Measurements from ENCODE around the gene ITIH5. TPM values are rescaled to one million over a fixed set of nuclear protein-coding genes. Genes with fewer than 3 reads are reported as not detected.

The ITIH5 gene
- total and polyA plus RNA-seq, 9 donors: 4.8 to 32.2 (median 15.1) TPM

- Histone ChIP-seq H3K9me3 (no peaks in the 10 kb centered on the region), H3K4me3 (no peak overlapping the region), H3K36me3 (no peaks in the 10 kb centered on the region), H3K27ac (no peak overlapping the region), H3K4me1 (ENCODE audit: insufficient read depth) (no peaks in the 10 kb centered on the region), H3K27me3 (no peaks in the 10 kb centered on the region)
- intact Hi-C loops (cut with DNase I): no loop called here
- DNase-seq: no peak
- TF ChIP-seq CTCF (IDR thresholded peaks at IDR 0.05) (no peak), POLR2A (IDR thresholded peaks at IDR 0.05) (no peak), EP300 (IDR thresholded peaks at IDR 0.05) (no peak)
- 67 to 92% (median 86%) methylated on average over 1 of the region's 1 CpG for WGBS, 3 donors
Measured at GRCh38 chr10:7550013-7550412, 116.8 kb downstream of the ITIH5 start.

- 60 to 88% (median 84%) methylated on average over 6 of the region's 6 CpGs for WGBS, 3 donors
Measured at GRCh38 chr10:7547829-7548228, 118.9 kb downstream of the ITIH5 start.

GRCh38 chr10:7547206-7547605 lies 119.6 kb downstream of the ITIH5 start:
- Histone ChIP-seq H3K4me3 (no peak overlapping the region), H3K4me1 (ENCODE audit: insufficient read depth) (peaks cover 8% of the 10 kb centered on the region), H3K27ac (no peak overlapping the region), H3K27me3 (no peaks in the 10 kb centered on the region), H3K9me3 (no peaks in the 10 kb centered on the region), H3K36me3 (no peaks in the 10 kb centered on the region)
- no peak for DNase-seq
- 92 to 94% (median 94%) methylated on average over 7 of the region's 7 CpGs for WGBS, 3 donors
- no peak for TF ChIP-seq CTCF (IDR thresholded peaks at IDR 0.05)
- no peak for TF ChIP-seq EP300 (IDR thresholded peaks at IDR 0.05)
- TF ChIP-seq POLR2A (IDR thresholded peaks at IDR 0.05): no peak
- intact Hi-C loops (cut with DNase I): no loop called here

More at GRCh38 chr10:7547829-7548228, 118.9 kb downstream of the ITIH5 start:
- DNase-seq: no peak
- Histone ChIP-seq H3K4me3 (no peak overlapping the region), H3K4me1 (ENCODE audit: insufficient read depth) (peaks cover 8% of the 10 kb centered on the region), H3K27ac (no peak overlapping the region), H3K9me3 (no peaks in the 10 kb centered on the region), H3K36me3 (no peaks in the 10 kb centered on the region), H3K27me3 (no peaks in the 10 kb centered on the region)
- intact Hi-C loops (cut with DNase I): no loop called here
- TF ChIP-seq CTCF (IDR thresholded peaks at IDR 0.05): no peak

- 86 to 91% (median 87%) methylated on average over 10 of the region's 10 CpGs for WGBS, 3 donors
- Histone ChIP-seq H3K27me3 (no peaks in the 10 kb centered on the region), H3K4me1 (ENCODE audit: insufficient read depth) (peaks cover 11% of the 10 kb centered on the region), H3K9me3 (no peaks in the 10 kb centered on the region), H3K4me3 (no peak overlapping the region), H3K27ac (no peak overlapping the region), H3K36me3 (no peaks in the 10 kb centered on the region)
- DNase-seq: no peak
- intact Hi-C loops (cut with DNase I): no loop called here
- TF ChIP-seq CTCF (IDR thresholded peaks at IDR 0.05) (no peak), EP300 (IDR thresholded peaks at IDR 0.05) (no peak), POLR2A (IDR thresholded peaks at IDR 0.05) (no peak)
Measured at GRCh38 chr10:7546385-7546967, 120.3 kb downstream of the ITIH5 start.
